GM12878 (cell line): ENCODE results near the gene ZNF30. TPM values are rescaled to one million over a fixed set of nuclear protein-coding genes. Genes with fewer than 3 reads are reported as not detected.

ENCODE experiments used
- polyA plus RNA-seq, 11 experiments: library from polyadenylated mRNA; depleted of rRNA in 4 of 11; unstranded in 6 of 11; stranded (reverse) in 5 of 11; fragments of >200 nt; fragmentation: Nextera tagmentation in 4 of 11; fragmentation: Illumina TruSeq in 1 of 11; extraction: Ambion mirVana in 4 of 11; extraction: Trizol in 1 of 11; gene quantifications; 1 replicate in 1 of 11; 2 replicates in 10 of 11; pipeline versions ENCODE4 v1.2.1 to v1.2.3, GENCODE V29; 2011 to 2016; ENCODE audit warnings: inconsistent platforms in 2 of 11, missing spikeins in 2 of 11, low read depth in 1 of 11
- total RNA-seq, 4 experiments: library from RNA; depleted of rRNA in 3 of 4; stranded (reverse); fragments of >200 nt in 3 of 4; fragmentation: Illumina TruSeq in 1 of 4; extraction: Trizol in 1 of 4; gene quantifications; 2 replicates each; pipeline versions ENCODE4 v1.2.1 to v1.2.3, GENCODE V29; 2013 to 2021

Gene ZNF30
- total and polyA plus RNA-seq, 10 of the 15 experiments (the other 5 are each of a cell fraction or from before 2014, with no cell fraction given): 0.85 to 2.3 (median 1.3) TPM

Other genes with a start within 250 kb of the ZNF30 start
Only the 7 nearest of the 13 such genes appear.
- gene ZNF181, start 192.7 kb upstream of the ZNF30 start, total RNA-seq (2014; rRNA removed): 8.4 and 9.6 TPM in 2 replicates
- 6.8 and 7.1 TPM in 2 replicates for gene ZNF181, start 192.7 kb upstream of the ZNF30 start, total RNA-seq (2014; rRNA removed; fragmentation: Illumina TruSeq; extraction: Trizol)
- 5.4 and 5.7 TPM in 2 replicates for gene ZNF181, start 192.7 kb upstream of the ZNF30 start, total RNA-seq (2021)
- gene ZNF181, start 192.7 kb upstream of the ZNF30 start, polyA plus RNA-seq (2011; rRNA removed): 9.4 and 17.9 TPM in 2 replicates
- 8.8 and 10.9 TPM in 2 replicates for gene ZNF181, start 192.7 kb upstream of the ZNF30 start, polyA plus RNA-seq (2014; fragmentation: Illumina TruSeq; extraction: Trizol)
- 1 to 10 TPM; 2.1 to 2.7 TPM for gene ZNF181, start 192.7 kb upstream of the ZNF30 start, polyA plus RNA-seq (2014; fragmentation: Nextera tagmentation; extraction: Ambion mirVana)
- 4.8 and 7.7 TPM in 2 replicates for gene ZNF181, start 192.7 kb upstream of the ZNF30 start, polyA plus RNA-seq (2014; rRNA removed)
- 10 to 100 TPM in 1 of 2 experiments, 1 to 10 TPM in 1; 9.0 to 10.3 TPM for gene ZNF181, start 192.7 kb upstream of the ZNF30 start, polyA plus RNA-seq (2016; fragmentation: Nextera tagmentation; extraction: Ambion mirVana)
- 1.5 and 2.2 TPM in 2 replicates for gene ZNF599, start 153.7 kb upstream of the ZNF30 start, total RNA-seq (2014; rRNA removed)
- gene ZNF599, start 153.7 kb upstream of the ZNF30 start, total RNA-seq (2014; rRNA removed; fragmentation: Illumina TruSeq; extraction: Trizol): 1.0 and 1.2 TPM in 2 replicates
- gene ZNF599, start 153.7 kb upstream of the ZNF30 start, total RNA-seq (2021): 1.7 and 2.8 TPM in 2 replicates
- gene ZNF599, start 153.7 kb upstream of the ZNF30 start, polyA plus RNA-seq (2011; rRNA removed): 3.6 and 4.8 TPM in 2 replicates
- 1.3 and 2.2 TPM in 2 replicates for gene ZNF599, start 153.7 kb upstream of the ZNF30 start, polyA plus RNA-seq (2014; fragmentation: Illumina TruSeq; extraction: Trizol)
- gene ZNF599, start 153.7 kb upstream of the ZNF30 start, polyA plus RNA-seq (2014; fragmentation: Nextera tagmentation; extraction: Ambion mirVana): 1 to 10 TPM in 1 of 2 experiments, under 1 TPM in 1; 0.27 to 1.1 TPM
- 2.9 and 4.3 TPM in 2 replicates for gene ZNF599, start 153.7 kb upstream of the ZNF30 start, polyA plus RNA-seq (2014; rRNA removed)
- gene ZNF599, start 153.7 kb upstream of the ZNF30 start, polyA plus RNA-seq (2016; fragmentation: Nextera tagmentation; extraction: Ambion mirVana): 1 to 10 TPM; 3.9 to 4.6 TPM
- 2.3 and 2.8 TPM in 2 replicates for gene ZNF792, start 37.3 kb downstream of the ZNF30 start, total RNA-seq (2014; rRNA removed)
- 2.2 and 2.6 TPM in 2 replicates for gene ZNF792, start 37.3 kb downstream of the ZNF30 start, total RNA-seq (2014; rRNA removed; fragmentation: Illumina TruSeq; extraction: Trizol)
- 2.0 and 2.2 TPM in 2 replicates for gene ZNF792, start 37.3 kb downstream of the ZNF30 start, total RNA-seq (2021)
- gene ZNF792, start 37.3 kb downstream of the ZNF30 start, polyA plus RNA-seq (2011; rRNA removed): 4.8 and 5.3 TPM in 2 replicates
- gene ZNF792, start 37.3 kb downstream of the ZNF30 start, polyA plus RNA-seq (2014; fragmentation: Illumina TruSeq; extraction: Trizol): 1.2 and 1.3 TPM in 2 replicates
- under 1 TPM; 0.53 to 0.63 TPM for gene ZNF792, start 37.3 kb downstream of the ZNF30 start, polyA plus RNA-seq (2014; fragmentation: Nextera tagmentation; extraction: Ambion mirVana)
- 0.97 and 1.0 TPM in 2 replicates for gene ZNF792, start 37.3 kb downstream of the ZNF30 start, polyA plus RNA-seq (2014; rRNA removed)
- 1 to 10 TPM in 1 of 2 experiments, under 1 TPM in 1; 0.87 to 1.3 TPM for gene ZNF792, start 37.3 kb downstream of the ZNF30 start, polyA plus RNA-seq (2016; fragmentation: Nextera tagmentation; extraction: Ambion mirVana)
- 36.1 and 41.9 TPM in 2 replicates for gene GRAMD1A, start 73.4 kb downstream of the ZNF30 start, total RNA-seq (2014; rRNA removed)
- gene GRAMD1A, start 73.4 kb downstream of the ZNF30 start, total RNA-seq (2014; rRNA removed; fragmentation: Illumina TruSeq; extraction: Trizol): 14.8 and 16.9 TPM in 2 replicates
- gene GRAMD1A, start 73.4 kb downstream of the ZNF30 start, total RNA-seq (2021): 69.1 and 71.0 TPM in 2 replicates
- gene GRAMD1A, start 73.4 kb downstream of the ZNF30 start, polyA plus RNA-seq (2011; rRNA removed): 32.2 and 60.8 TPM in 2 replicates
- gene GRAMD1A, start 73.4 kb downstream of the ZNF30 start, polyA plus RNA-seq (2014; fragmentation: Illumina TruSeq; extraction: Trizol): 21.9 and 32.7 TPM in 2 replicates
- gene GRAMD1A, start 73.4 kb downstream of the ZNF30 start, polyA plus RNA-seq (2014; fragmentation: Nextera tagmentation; extraction: Ambion mirVana): 1 to 10 TPM in 1 of 2 experiments, under 1 TPM in 1; 0.79 to 2.0 TPM
- 73.6 and 79.8 TPM in 2 replicates for gene GRAMD1A, start 73.4 kb downstream of the ZNF30 start, polyA plus RNA-seq (2014; rRNA removed)
- gene GRAMD1A, start 73.4 kb downstream of the ZNF30 start, polyA plus RNA-seq (2016; fragmentation: Nextera tagmentation; extraction: Ambion mirVana): 10 to 100 TPM; 22.1 to 37.9 TPM
- 0.06 and 0.16 TPM in 2 replicates for gene SCN1B, start 103.6 kb downstream of the ZNF30 start, total RNA-seq (2014; rRNA removed)
- 0.04 TPM in 1 of 2 replicates, not detected in the other for gene SCN1B, start 103.6 kb downstream of the ZNF30 start, total RNA-seq (2014; rRNA removed; fragmentation: Illumina TruSeq; extraction: Trizol)
- 0.27 and 0.33 TPM in 2 replicates for gene SCN1B, start 103.6 kb downstream of the ZNF30 start, total RNA-seq (2021)
- gene SCN1B, start 103.6 kb downstream of the ZNF30 start, polyA plus RNA-seq (2011; rRNA removed): 0.04 and 0.11 TPM in 2 replicates
- 0.13 and 0.62 TPM in 2 replicates for gene SCN1B, start 103.6 kb downstream of the ZNF30 start, polyA plus RNA-seq (2014; fragmentation: Illumina TruSeq; extraction: Trizol)
- gene SCN1B, start 103.6 kb downstream of the ZNF30 start, polyA plus RNA-seq (2014; fragmentation: Nextera tagmentation; extraction: Ambion mirVana): not detected
- 0.34 and 0.54 TPM in 2 replicates for gene SCN1B, start 103.6 kb downstream of the ZNF30 start, polyA plus RNA-seq (2014; rRNA removed)
- under 1 TPM in 1 of 2 experiments, not detected in 1; 0.08 TPM for gene SCN1B, start 103.6 kb downstream of the ZNF30 start, polyA plus RNA-seq (2016; fragmentation: Nextera tagmentation; extraction: Ambion mirVana)
- not detected in 2 replicates for gene HPN, start 114.8 kb downstream of the ZNF30 start, total RNA-seq (2014; rRNA removed)
- not detected in 2 replicates for gene HPN, start 114.8 kb downstream of the ZNF30 start, total RNA-seq (2014; rRNA removed; fragmentation: Illumina TruSeq; extraction: Trizol)
- gene HPN, start 114.8 kb downstream of the ZNF30 start, total RNA-seq (2021): 0.13 and 0.21 TPM in 2 replicates
- gene HPN, start 114.8 kb downstream of the ZNF30 start, polyA plus RNA-seq (2011; rRNA removed): not detected in 2 replicates
- not detected in 2 replicates for gene HPN, start 114.8 kb downstream of the ZNF30 start, polyA plus RNA-seq (2014; fragmentation: Illumina TruSeq; extraction: Trizol)
- gene HPN, start 114.8 kb downstream of the ZNF30 start, polyA plus RNA-seq (2014; fragmentation: Nextera tagmentation; extraction: Ambion mirVana): not detected
- gene HPN, start 114.8 kb downstream of the ZNF30 start, polyA plus RNA-seq (2014; rRNA removed): 0.16 TPM in 1 of 2 replicates, not detected in the other
- gene HPN, start 114.8 kb downstream of the ZNF30 start, polyA plus RNA-seq (2016; fragmentation: Nextera tagmentation; extraction: Ambion mirVana): under 1 TPM in 1 of 2 experiments, not detected in 1; 0.35 TPM
- gene FXYD3, start 188.9 kb downstream of the ZNF30 start, total RNA-seq (2014; rRNA removed): not detected in 2 replicates
- gene FXYD3, start 188.9 kb downstream of the ZNF30 start, total RNA-seq (2014; rRNA removed; fragmentation: Illumina TruSeq; extraction: Trizol): not detected in 2 replicates
- gene FXYD3, start 188.9 kb downstream of the ZNF30 start, total RNA-seq (2021): 0.44 and 0.80 TPM in 2 replicates
- gene FXYD3, start 188.9 kb downstream of the ZNF30 start, polyA plus RNA-seq (2011; rRNA removed): not detected in 2 replicates
- gene FXYD3, start 188.9 kb downstream of the ZNF30 start, polyA plus RNA-seq (2014; fragmentation: Illumina TruSeq; extraction: Trizol): not detected in 2 replicates
- under 1 TPM in 1 of 2 experiments, not detected in 1; 0.09 TPM for gene FXYD3, start 188.9 kb downstream of the ZNF30 start, polyA plus RNA-seq (2014; fragmentation: Nextera tagmentation; extraction: Ambion mirVana)
- not detected in 2 replicates for gene FXYD3, start 188.9 kb downstream of the ZNF30 start, polyA plus RNA-seq (2014; rRNA removed)
- not detected for gene FXYD3, start 188.9 kb downstream of the ZNF30 start, polyA plus RNA-seq (2016; fragmentation: Nextera tagmentation; extraction: Ambion mirVana)